ENCODE data around the gene PTX4.

PTX4 gene

DNA sequence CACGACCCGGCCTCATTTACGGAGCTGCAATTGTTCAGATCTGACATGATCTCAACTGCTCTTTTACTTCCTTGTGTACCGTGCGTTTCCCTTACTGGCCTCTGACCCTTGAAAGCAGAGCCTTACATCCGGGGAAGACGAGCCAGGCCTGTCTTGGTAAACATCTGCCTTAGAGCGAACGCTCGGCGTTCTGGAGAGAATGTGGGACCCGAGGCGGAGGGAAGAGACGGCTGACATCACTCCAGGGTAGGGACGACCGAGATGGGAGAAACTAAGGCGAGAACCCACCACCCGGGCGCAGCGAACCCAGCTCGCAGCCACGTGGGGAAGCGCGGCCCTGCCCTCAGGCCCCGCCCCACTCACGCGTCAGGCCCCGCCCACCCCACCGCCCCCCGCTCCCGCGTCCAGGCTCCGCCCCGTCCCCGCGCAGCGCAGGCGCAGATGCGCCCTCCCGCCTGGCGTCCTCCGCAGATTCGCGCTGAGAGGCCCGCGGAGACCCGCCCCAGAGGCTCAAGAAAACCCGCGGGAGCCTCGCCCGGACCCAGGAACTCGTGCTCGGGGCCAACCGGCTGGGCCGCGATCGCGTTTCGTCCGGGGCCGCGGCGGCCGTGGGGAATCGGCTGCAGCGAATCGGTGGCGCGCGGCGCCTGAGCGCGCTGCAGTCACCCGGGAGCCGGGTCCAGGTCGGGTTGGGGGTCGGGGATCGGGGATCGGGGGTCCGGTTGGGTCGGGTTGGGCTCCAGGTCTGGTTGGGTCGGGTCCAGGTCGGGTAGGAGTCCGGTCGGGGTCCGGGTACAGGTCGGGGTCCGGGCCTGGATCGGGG lies 4.4 kb upstream of the PTX4 start, which contains the start of gene TELO2:
TELO2 (plus strand) TSS at position 438 of the 823 bp plus-strand sequence. CDS start 922 bp downstream, outside the sequence.
- TF ChIP-seq SIN3A (IDR thresholded peaks at IDR 0.05; ENCODE audit: borderline replicate concordance, insufficient read depth, low read length), result peak; percentile 34; the same call in 1 of the 2 replicates
- peak; percentile 26 for TF ChIP-seq FOXP2 (optimal IDR thresholded peaks at IDR 0.05; ENCODE audit: borderline replicate concordance, extremely low read depth, extremely low read length, insufficient read depth)
- TF ChIP-seq POLR2AphosphoS5 (IDR thresholded peaks at IDR 0.05; ENCODE audit: low read depth, low read length), result peak; percentile 53
- TF ChIP-seq TAF1 (IDR thresholded peaks at IDR 0.05; ENCODE audit: borderline replicate concordance, insufficient read depth, low read length), result peak; percentile 51
- TF ChIP-seq, protein P1, sequence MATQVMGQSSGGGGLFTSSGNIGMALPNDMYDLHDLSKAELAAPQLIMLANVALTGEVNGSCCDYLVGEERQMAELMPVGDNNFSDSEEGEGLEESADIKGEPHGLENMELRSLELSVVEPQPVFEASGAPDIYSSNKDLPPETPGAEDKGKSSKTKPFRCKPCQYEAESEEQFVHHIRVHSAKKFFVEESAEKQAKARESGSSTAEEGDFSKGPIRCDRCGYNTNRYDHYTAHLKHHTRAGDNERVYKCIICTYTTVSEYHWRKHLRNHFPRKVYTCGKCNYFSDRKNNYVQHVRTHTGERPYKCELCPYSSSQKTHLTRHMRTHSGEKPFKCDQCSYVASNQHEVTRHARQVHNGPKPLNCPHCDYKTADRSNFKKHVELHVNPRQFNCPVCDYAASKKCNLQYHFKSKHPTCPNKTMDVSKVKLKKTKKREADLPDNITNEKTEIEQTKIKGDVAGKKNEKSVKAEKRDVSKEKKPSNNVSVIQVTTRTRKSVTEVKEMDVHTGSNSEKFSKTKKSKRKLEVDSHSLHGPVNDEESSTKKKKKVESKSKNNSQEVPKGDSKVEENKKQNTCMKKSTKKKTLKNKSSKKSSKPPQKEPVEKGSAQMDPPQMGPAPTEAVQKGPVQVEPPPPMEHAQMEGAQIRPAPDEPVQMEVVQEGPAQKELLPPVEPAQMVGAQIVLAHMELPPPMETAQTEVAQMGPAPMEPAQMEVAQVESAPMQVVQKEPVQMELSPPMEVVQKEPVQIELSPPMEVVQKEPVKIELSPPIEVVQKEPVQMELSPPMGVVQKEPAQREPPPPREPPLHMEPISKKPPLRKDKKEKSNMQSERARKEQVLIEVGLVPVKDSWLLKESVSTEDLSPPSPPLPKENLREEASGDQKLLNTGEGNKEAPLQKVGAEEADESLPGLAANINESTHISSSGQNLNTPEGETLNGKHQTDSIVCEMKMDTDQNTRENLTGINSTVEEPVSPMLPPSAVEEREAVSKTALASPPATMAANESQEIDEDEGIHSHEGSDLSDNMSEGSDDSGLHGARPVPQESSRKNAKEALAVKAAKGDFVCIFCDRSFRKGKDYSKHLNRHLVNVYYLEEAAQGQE (IDR thresholded peaks at IDR 0.05; ENCODE audit: insufficient read depth in 1 of 2, low read depth in 2 of 2, low read length in 2 of 2), result no peak

DNA sequence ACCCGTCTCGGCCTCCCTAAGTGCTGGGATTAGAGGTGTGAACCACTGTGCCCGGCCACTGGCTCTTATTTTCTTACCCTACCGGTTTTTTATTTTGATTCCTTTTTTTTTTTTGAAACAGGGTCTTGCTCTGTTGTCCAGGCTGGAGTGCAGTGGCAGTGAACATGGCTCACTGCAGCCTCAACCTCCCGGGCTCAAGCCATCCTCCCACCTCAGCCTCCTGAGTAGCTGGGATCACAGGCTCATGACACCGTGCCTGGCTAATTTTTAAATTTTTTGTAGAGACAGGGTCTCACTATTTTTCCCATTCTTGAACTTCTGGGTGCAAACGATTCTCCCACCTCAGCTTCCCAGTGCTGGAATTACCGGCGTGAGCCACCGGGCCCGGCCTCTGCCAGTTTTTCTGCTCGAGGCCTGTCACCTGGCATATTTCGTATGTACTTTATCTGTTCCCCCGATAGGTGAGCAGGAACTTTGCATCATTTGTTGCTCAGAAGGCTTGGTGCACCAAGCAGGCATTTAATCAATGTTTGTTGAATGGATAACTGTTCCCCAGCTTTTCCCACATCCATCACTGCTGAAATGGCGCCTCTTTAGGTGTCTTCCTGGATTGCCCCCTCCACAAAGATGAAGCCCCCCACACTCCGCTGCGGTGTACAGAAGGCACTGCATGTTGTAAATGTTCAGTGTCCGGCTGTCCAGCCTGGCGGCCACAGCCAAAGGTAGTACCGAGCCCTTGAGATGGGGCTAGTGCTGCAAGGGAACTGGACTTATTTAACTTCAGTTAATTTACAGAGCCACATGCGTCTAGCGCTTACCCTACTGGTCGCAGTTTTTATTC lies 3.6 kb upstream of the PTX4 start:
- TF ChIP-seq TAF1 (IDR thresholded peaks at IDR 0.05; ENCODE audit: borderline replicate concordance, insufficient read depth, low read length) (no peak), POLR2AphosphoS5 (IDR thresholded peaks at IDR 0.05; ENCODE audit: low read depth, low read length) (no peak), SIN3A (IDR thresholded peaks at IDR 0.05; ENCODE audit: borderline replicate concordance, insufficient read depth, low read length) (no peak), FOXP2 (optimal IDR thresholded peaks at IDR 0.05; ENCODE audit: borderline replicate concordance, extremely low read depth, extremely low read length, insufficient read depth) (no peak)
- TF ChIP-seq, protein P1 (IDR thresholded peaks at IDR 0.05; ENCODE audit: insufficient read depth in 1 of 2, low read depth in 2 of 2, low read length in 2 of 2), result no peak

DNA sequence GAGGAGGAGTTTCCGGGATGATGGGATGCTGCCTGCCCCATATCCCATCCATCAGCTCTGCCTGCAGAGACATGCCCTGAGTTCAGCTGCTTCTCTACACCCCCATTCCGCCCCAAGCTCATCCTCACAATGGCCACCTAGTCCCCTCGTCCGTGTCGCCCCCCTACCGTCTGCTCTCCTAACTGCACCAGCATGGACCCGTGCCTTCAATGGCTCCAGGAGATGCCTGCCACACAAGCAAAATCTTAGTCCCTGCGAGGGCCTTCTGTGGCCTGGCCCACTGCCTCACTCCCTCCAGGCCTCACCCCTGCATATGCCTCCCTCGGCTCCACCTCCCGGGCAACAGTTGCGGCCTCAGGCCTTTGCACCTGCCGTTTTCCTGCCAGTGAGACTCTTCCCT lies 2.6 kb upstream of the PTX4 start:
- TF ChIP-seq POLR2AphosphoS5 (IDR thresholded peaks at IDR 0.05; ENCODE audit: low read depth, low read length) (no peak), TAF1 (IDR thresholded peaks at IDR 0.05; ENCODE audit: borderline replicate concordance, insufficient read depth, low read length) (no peak), SIN3A (IDR thresholded peaks at IDR 0.05; ENCODE audit: borderline replicate concordance, insufficient read depth, low read length) (no peak), FOXP2 (optimal IDR thresholded peaks at IDR 0.05; ENCODE audit: borderline replicate concordance, extremely low read depth, extremely low read length, insufficient read depth) (no peak)
- TF ChIP-seq, protein P1 (IDR thresholded peaks at IDR 0.05; ENCODE audit: insufficient read depth in 1 of 2, low read depth in 2 of 2, low read length in 2 of 2), result no peak

DNA sequence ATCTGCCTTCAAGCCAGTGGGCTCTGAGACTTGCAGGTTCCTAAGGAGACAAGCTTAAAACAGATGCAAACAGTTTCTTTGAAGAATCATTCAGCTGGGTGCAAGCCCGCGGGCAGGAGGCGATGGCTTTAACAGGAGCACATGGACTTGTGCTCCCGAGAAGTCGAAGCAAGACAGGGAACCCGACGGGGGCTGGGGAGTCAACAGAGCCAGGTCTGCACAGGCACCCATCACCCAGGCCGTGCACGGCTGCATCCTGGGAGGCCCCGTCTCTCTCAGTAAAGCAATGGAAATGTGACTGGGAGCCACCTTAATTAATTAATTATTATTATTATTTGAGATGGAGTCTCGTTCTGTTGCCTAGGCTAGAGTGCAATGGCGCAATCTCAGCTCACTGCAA lies 333 bp upstream of the PTX4 start:
- TF ChIP-seq, protein P1 (IDR thresholded peaks at IDR 0.05; ENCODE audit: insufficient read depth in 1 of 2, low read depth in 2 of 2, low read length in 2 of 2), result no peak
- TF ChIP-seq SIN3A (IDR thresholded peaks at IDR 0.05; ENCODE audit: borderline replicate concordance, insufficient read depth, low read length), result no peak
- no peak for TF ChIP-seq FOXP2 (optimal IDR thresholded peaks at IDR 0.05; ENCODE audit: borderline replicate concordance, extremely low read depth, extremely low read length, insufficient read depth)
- TF ChIP-seq TAF1 (IDR thresholded peaks at IDR 0.05; ENCODE audit: borderline replicate concordance, insufficient read depth, low read length), result no peak
- TF ChIP-seq POLR2AphosphoS5 (IDR thresholded peaks at IDR 0.05; ENCODE audit: low read depth, low read length), result no peak

Measured in PFSK-1 (cell line).